ENCODE results near the gene PSD2.

DNA sequence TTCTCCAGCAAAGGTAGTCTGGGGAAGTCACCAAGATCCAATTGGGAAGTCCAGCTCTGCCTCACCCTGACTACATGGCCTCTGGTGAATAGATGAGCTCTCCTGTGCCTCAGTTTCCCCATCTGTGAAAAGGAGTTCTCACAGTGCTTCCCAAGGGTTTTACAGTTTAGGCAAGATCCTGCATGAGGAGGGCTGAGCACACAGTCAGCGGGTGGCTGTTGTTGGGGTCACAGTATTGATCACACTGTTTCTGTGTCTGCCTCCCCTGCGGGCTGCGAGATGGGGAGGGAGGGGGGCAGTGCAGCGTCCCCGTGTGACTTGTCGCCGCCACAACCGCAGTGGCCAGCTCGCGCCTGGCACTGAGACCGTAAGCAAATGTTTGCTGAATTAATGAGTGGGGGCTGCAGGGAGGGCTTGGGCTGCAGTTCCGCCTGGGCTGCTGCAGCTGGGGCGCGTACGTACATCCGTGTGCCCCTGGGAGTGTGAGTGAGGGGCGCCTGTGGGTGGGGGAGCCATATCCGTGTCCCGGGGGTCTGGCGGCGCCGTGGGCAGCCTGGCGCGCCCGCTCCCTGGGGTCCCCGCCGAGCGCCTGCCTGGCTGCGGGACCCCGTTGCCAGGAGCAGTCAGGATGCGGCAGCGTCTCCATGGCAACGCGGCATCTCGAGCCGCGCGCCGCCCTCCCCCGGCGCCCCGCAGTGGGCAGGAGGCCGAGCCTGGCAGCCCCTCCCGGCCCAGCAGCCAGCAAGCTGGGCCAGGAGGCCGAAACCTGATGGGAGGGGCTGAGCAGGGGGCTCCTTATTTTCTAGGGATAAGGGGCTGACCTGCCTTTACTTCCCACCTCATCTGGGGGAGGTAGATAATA is 31.4 kb upstream of the PSD2 start:
- TF ChIP-seq, protein P1, sequence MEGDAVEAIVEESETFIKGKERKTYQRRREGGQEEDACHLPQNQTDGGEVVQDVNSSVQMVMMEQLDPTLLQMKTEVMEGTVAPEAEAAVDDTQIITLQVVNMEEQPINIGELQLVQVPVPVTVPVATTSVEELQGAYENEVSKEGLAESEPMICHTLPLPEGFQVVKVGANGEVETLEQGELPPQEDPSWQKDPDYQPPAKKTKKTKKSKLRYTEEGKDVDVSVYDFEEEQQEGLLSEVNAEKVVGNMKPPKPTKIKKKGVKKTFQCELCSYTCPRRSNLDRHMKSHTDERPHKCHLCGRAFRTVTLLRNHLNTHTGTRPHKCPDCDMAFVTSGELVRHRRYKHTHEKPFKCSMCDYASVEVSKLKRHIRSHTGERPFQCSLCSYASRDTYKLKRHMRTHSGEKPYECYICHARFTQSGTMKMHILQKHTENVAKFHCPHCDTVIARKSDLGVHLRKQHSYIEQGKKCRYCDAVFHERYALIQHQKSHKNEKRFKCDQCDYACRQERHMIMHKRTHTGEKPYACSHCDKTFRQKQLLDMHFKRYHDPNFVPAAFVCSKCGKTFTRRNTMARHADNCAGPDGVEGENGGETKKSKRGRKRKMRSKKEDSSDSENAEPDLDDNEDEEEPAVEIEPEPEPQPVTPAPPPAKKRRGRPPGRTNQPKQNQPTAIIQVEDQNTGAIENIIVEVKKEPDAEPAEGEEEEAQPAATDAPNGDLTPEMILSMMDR (IDR thresholded peaks at IDR 0.05; ENCODE audit: low read depth, low read length, missing input control): no peak
- TF ChIP-seq YY1 (IDR thresholded peaks at IDR 0.05) (no peak), EGR1 (IDR thresholded peaks at IDR 0.05; ENCODE audit: low read depth in 2 of 2) (no peak), RAD21 (IDR thresholded peaks at IDR 0.05) (no peak)
- TF ChIP-seq, protein P2, sequence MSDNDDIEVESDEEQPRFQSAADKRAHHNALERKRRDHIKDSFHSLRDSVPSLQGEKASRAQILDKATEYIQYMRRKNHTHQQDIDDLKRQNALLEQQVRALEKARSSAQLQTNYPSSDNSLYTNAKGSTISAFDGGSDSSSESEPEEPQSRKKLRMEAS (IDR thresholded peaks at IDR 0.05): no peak
